Activated T-helper 9 cell treated with anti-CD3 and anti-CD28 coated beads, Interleukin-2, amount 50 U/mL, for 16 hours (primary cell): ENCODE measurements around the gene TNS3.
"Not testable (repeated sequence)": the region's sequence is repeated elsewhere in the genome, so short reads cannot be mapped to it uniquely, and the experiment has no call there.

Experiments used
- DNase-seq: peaks from one replicate; pipeline ENCODE4 v3.0.0-alpha.2; 2020; ENCODE audit warnings: low read depth

Gene TNS3

GRCh38 chr7:47448971-47449370, 132.9 kb downstream of the TNS3 start:
- no peak for DNase-seq

GRCh38 chr7:47447621-47448349, 134.1 kb downstream of the TNS3 start:
- DNase-seq: no peak

GRCh38 chr7:47446871-47447466, 134.9 kb downstream of the TNS3 start:
- no peak for DNase-seq

GRCh38 chr7:47444376-47445098, 137.4 kb downstream of the TNS3 start:
- no peak for DNase-seq

- DNase-seq: no peak
Measured at GRCh38 chr7:47443049-47443448, 138.9 kb downstream of the TNS3 start.

GRCh38 chr7:47442605-47442865, 139.4 kb downstream of the TNS3 start:
- DNase-seq: no peak

- DNase-seq: no peak
Measured at GRCh38 chr7:47441796-47442604, 139.9 kb downstream of the TNS3 start.

GRCh38 chr7:47441048-47441447, 140.9 kb downstream of the TNS3 start:
- not testable (repeated sequence) for DNase-seq

- DNase-seq: no peak
Measured at GRCh38 chr7:47440320-47440719, 141.6 kb downstream of the TNS3 start.

- DNase-seq: no peak
Measured at GRCh38 chr7:47439181-47439667, 142.7 kb downstream of the TNS3 start.

- no peak for DNase-seq
Measured at GRCh38 chr7:47438411-47439029, 143.4 kb downstream of the TNS3 start.

GRCh38 chr7:47435889-47436312, 146.0 kb downstream of the TNS3 start:
- DNase-seq: no peak

- no peak for DNase-seq
Measured at GRCh38 chr7:47433564-47433895, 148.4 kb downstream of the TNS3 start.

- DNase-seq: no peak
Measured at GRCh38 chr7:47432671-47433563, 149.0 kb downstream of the TNS3 start.

GRCh38 chr7:47430422-47430821, 151.5 kb downstream of the TNS3 start:
- no peak for DNase-seq

GRCh38 chr7:47428768-47429472, 153.0 kb downstream of the TNS3 start:
- no peak for DNase-seq

- DNase-seq: no peak
Measured at GRCh38 chr7:47428052-47428767, 153.7 kb downstream of the TNS3 start.

GRCh38 chr7:47427051-47427643, 154.8 kb downstream of the TNS3 start:
- DNase-seq: no peak

GRCh38 chr7:47424523-47424922, 157.4 kb downstream of the TNS3 start:
- no peak for DNase-seq
